Measurements from ENCODE around the gene NUDT3.

NUDT3 gene

GRCh38 chr6:34242252-34243130 lies 150.0 kb downstream of the NUDT3 start:
- TF ChIP-seq EGR1 (IDR thresholded peaks at IDR 0.05): no peak
- TF ChIP-seq USF1 (IDR thresholded peaks at IDR 0.05): no peak
- no peak for TF ChIP-seq YY1 (IDR thresholded peaks at IDR 0.05; ENCODE audit: low read depth)

- no peak for TF ChIP-seq RAD21 (IDR thresholded peaks at IDR 0.05; ENCODE audit: low read depth)
- no peak for TF ChIP-seq CREB1 (IDR thresholded peaks at IDR 0.05; ENCODE audit: low read depth)
- TF ChIP-seq TCF12 (IDR thresholded peaks at IDR 0.05; ENCODE audit: low read depth): no peak
- no peak for TF ChIP-seq FOXM1 (IDR thresholded peaks at IDR 0.05; ENCODE audit: borderline replicate concordance, low read depth)
- TF ChIP-seq CEBPB (IDR thresholded peaks at IDR 0.05): no peak
- TF ChIP-seq YY1 (IDR thresholded peaks at IDR 0.05; ENCODE audit: low read depth): no peak
- TF ChIP-seq EGR1 (IDR thresholded peaks at IDR 0.05): no peak
- TF ChIP-seq TAF1 (IDR thresholded peaks at IDR 0.05; ENCODE audit: low read depth): no peak
- no peak for TF ChIP-seq TEAD4 (IDR thresholded peaks at IDR 0.05)
- no peak for TF ChIP-seq ZBTB7A (IDR thresholded peaks at IDR 0.05; ENCODE audit: low read depth)
- no peak for TF ChIP-seq MAX (IDR thresholded peaks at IDR 0.05)
- no peak for TF ChIP-seq USF1 (IDR thresholded peaks at IDR 0.05)
- no peak for TF ChIP-seq REST (IDR thresholded peaks at IDR 0.05; ENCODE audit: low read depth)
- no peak for TF ChIP-seq EP300 (IDR thresholded peaks at IDR 0.05; ENCODE audit: borderline replicate concordance)
- no peak for TF ChIP-seq NFIC (IDR thresholded peaks at IDR 0.05)
These were observed 150.9 kb downstream of the NUDT3 start for GRCh38 chr6:34241351-34242215.

- no peak for TF ChIP-seq EGR1 (IDR thresholded peaks at IDR 0.05)
- TF ChIP-seq TAF1 (IDR thresholded peaks at IDR 0.05; ENCODE audit: low read depth): no peak
- no peak for TF ChIP-seq TCF12 (IDR thresholded peaks at IDR 0.05; ENCODE audit: low read depth)
- no peak for TF ChIP-seq CREB1 (IDR thresholded peaks at IDR 0.05; ENCODE audit: low read depth)
- no peak for TF ChIP-seq TEAD4 (IDR thresholded peaks at IDR 0.05)
- TF ChIP-seq RAD21 (IDR thresholded peaks at IDR 0.05; ENCODE audit: low read depth): no peak
- no peak for TF ChIP-seq YY1 (IDR thresholded peaks at IDR 0.05; ENCODE audit: low read depth)
- TF ChIP-seq FOXM1 (IDR thresholded peaks at IDR 0.05; ENCODE audit: borderline replicate concordance, low read depth): no peak
- TF ChIP-seq CEBPB (IDR thresholded peaks at IDR 0.05): no peak
- no peak for TF ChIP-seq MAX (IDR thresholded peaks at IDR 0.05)
- TF ChIP-seq EP300 (IDR thresholded peaks at IDR 0.05; ENCODE audit: borderline replicate concordance): no peak
- no peak for TF ChIP-seq USF1 (IDR thresholded peaks at IDR 0.05)
- TF ChIP-seq REST (IDR thresholded peaks at IDR 0.05; ENCODE audit: low read depth): no peak
- no peak for TF ChIP-seq NFIC (IDR thresholded peaks at IDR 0.05)
- no peak for TF ChIP-seq ZBTB7A (IDR thresholded peaks at IDR 0.05; ENCODE audit: low read depth)
These were observed 151.9 kb downstream of the NUDT3 start for GRCh38 chr6:34240329-34241248.

GRCh38 chr6:34239893-34240292 lies 152.6 kb downstream of the NUDT3 start:
- TF ChIP-seq TEAD4 (IDR thresholded peaks at IDR 0.05): no peak
- no peak for TF ChIP-seq EGR1 (IDR thresholded peaks at IDR 0.05)
- TF ChIP-seq NFIC (IDR thresholded peaks at IDR 0.05): no peak
- no peak for TF ChIP-seq RAD21 (IDR thresholded peaks at IDR 0.05; ENCODE audit: low read depth)
- no peak for TF ChIP-seq YY1 (IDR thresholded peaks at IDR 0.05; ENCODE audit: low read depth)
- TF ChIP-seq ZBTB7A (IDR thresholded peaks at IDR 0.05; ENCODE audit: low read depth): no peak
- TF ChIP-seq CEBPB (IDR thresholded peaks at IDR 0.05): no peak
- TF ChIP-seq REST (IDR thresholded peaks at IDR 0.05; ENCODE audit: low read depth): no peak
- TF ChIP-seq TAF1 (IDR thresholded peaks at IDR 0.05; ENCODE audit: low read depth): no peak
- no peak for TF ChIP-seq MAX (IDR thresholded peaks at IDR 0.05)
- no peak for TF ChIP-seq CREB1 (IDR thresholded peaks at IDR 0.05; ENCODE audit: low read depth)
- no peak for TF ChIP-seq FOXM1 (IDR thresholded peaks at IDR 0.05; ENCODE audit: borderline replicate concordance, low read depth)
- TF ChIP-seq TCF12 (IDR thresholded peaks at IDR 0.05; ENCODE audit: low read depth): no peak
- no peak for TF ChIP-seq EP300 (IDR thresholded peaks at IDR 0.05; ENCODE audit: borderline replicate concordance)
- TF ChIP-seq USF1 (IDR thresholded peaks at IDR 0.05): no peak
